SK-N-MC (cell line): ENCODE results near the gene TADA3.

Experiments used
- EZH2 ChIP-seq: fragments of 200-600 bp; sonication (generic); IDR thresholded peaks from one replicate; pipeline ENCODE4 v1.6.1; 2017; ENCODE audit warnings: antibody characterized with exemption
- FOXP2 ChIP-seq: optimal IDR thresholded peaks from 2 replicates; pipeline ENCODE3; 2011; ENCODE audit warnings: mild to moderate bottlenecking, moderate library complexity; ENCODE audit not compliant: insufficient read depth; ENCODE audit errors: extremely low read length, control extremely low read depth
- POLR2AphosphoS5 ChIP-seq: IDR thresholded peaks from 2 replicates; pipeline ENCODE4 v1.6.1; 2012; ENCODE audit warnings: mild to moderate bottlenecking, low read depth, low read length, borderline replicate concordance

GRCh38 chr3:9732740-9733115 is 59.5 kb downstream of the TADA3 start:
- no peak for TF ChIP-seq POLR2AphosphoS5
- no peak for TF ChIP-seq FOXP2
- no peak for TF ChIP-seq EZH2
